Ishikawa (cell line): ENCODE measurements around the gene MAP7D1.

ENCODE experiments used
- CEBPB ChIP-seq: IDR thresholded peaks from 2 replicates; pipeline ENCODE4 v1.6.1; 2012
- EGR1 ChIP-seq: IDR thresholded peaks from 2 replicates; pipeline ENCODE4 v1.6.1; 2012
- RAD21 ChIP-seq: IDR thresholded peaks from 2 replicates; pipeline ENCODE4 v1.6.1; 2012; ENCODE audit warnings: low read depth
- REST ChIP-seq: IDR thresholded peaks from 2 replicates; pipeline ENCODE4 v1.6.1; 2012; ENCODE audit warnings: low read depth, mild to moderate bottlenecking
- USF1 ChIP-seq: IDR thresholded peaks from 2 replicates; pipeline ENCODE4 v1.6.1; 2012
- ZBTB7A ChIP-seq: IDR thresholded peaks from 2 replicates; pipeline ENCODE4 v1.6.1; 2012; ENCODE audit warnings: low read depth

GRCh38 chr1:36119456-36119855 is 36.5 kb upstream of the MAP7D1 start:
- TF ChIP-seq RAD21 (no peak), REST (no peak), CEBPB (no peak), EGR1 (no peak), USF1 (no peak), ZBTB7A (no peak)
